Measurements from ENCODE around the gene NPTXR.

Gene NPTXR

DNA sequence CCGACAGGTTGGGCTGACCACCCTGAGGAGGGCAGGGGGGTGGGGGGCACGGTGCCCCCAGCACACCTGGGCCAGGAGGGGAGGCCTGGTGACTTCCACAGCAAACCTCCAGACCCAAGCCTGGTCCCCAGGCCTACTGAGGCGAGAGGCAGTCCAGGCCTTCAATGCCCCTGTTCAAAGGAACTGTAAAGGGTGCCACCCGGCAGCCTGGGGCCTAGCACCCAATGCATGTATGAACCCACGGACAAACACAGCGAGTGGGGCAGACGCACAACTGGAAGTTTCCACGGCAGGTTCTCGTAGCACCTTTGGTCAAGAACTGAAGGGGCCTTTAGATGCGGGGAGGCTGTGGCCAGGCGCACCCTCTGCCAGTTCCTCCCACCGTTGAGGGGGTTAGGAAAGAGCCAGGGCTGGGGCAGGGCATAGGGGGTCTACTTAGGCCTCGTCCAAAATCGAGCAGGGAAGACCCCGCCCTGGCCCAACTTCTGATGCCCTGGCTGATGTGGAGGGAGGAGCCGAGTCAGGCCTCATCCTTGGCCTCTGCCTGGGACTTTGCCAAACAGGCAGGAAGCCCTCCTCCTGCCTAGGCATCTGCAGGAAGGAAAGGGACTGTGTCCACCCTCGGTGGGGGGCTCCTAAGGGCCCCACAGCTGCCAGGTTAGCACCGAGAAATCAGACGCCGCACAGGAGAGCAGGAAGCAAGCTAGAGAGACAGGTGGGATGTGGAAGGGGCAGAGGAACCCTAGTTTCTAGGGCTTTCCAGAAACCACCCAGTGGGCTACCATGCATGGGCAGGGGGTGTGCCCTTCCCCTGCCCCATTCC lies 21.6 kb upstream of the NPTXR start:
- FAIRE-seq: no peak
- DNase-seq (ENCODE audit: insufficient read length, low spot score): no peak

DNA sequence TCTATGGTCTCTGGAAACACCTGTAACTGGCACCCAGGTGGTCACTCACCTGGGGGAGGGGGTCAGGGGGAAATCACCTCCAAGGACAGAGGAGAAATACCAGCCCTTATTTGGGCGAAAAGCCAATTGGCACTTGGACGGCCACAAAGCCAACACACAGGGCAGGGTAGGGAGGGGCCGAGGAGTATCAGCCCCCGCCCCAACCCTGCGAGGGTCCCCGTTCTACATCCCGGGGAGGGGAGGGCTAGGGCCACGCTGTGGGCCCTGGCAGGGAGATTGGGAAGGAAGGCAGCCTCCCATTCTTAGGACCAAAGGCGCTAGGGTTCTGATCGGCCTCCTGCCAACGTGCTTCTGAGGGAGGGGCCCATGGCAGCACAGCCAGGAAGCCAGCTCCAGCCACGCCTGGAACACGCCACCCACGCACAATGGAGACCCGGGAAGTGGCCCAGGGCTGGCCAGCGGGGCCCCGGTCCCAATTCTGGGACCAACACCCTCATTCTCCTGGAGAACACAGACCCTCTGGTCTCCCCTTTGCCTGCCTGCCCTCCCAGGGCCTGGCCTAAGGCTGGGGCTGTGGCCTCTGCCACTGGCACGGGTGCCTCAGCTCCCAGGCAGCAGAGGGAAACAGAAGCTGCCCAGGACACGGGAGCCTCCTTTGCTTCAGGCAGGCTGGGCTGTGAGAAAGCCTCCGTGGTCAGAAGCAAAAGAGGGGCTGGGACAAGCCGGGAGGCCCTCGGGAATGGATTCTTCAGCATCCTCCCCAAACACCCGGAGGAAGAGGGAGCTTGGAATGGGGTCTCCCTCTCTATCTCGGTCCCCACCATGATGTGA lies 20.7 kb upstream of the NPTXR start:
- FAIRE-seq: no peak
- DNase-seq (ENCODE audit: insufficient read length, low spot score): no peak
- TF ChIP-seq, protein P1, sequence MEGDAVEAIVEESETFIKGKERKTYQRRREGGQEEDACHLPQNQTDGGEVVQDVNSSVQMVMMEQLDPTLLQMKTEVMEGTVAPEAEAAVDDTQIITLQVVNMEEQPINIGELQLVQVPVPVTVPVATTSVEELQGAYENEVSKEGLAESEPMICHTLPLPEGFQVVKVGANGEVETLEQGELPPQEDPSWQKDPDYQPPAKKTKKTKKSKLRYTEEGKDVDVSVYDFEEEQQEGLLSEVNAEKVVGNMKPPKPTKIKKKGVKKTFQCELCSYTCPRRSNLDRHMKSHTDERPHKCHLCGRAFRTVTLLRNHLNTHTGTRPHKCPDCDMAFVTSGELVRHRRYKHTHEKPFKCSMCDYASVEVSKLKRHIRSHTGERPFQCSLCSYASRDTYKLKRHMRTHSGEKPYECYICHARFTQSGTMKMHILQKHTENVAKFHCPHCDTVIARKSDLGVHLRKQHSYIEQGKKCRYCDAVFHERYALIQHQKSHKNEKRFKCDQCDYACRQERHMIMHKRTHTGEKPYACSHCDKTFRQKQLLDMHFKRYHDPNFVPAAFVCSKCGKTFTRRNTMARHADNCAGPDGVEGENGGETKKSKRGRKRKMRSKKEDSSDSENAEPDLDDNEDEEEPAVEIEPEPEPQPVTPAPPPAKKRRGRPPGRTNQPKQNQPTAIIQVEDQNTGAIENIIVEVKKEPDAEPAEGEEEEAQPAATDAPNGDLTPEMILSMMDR (IDR thresholded peaks at IDR 0.05; ENCODE audit: insufficient read depth, missing control alignments): no peak

More for the DNA sequence above, 21.6 kb upstream of the NPTXR start:
- TF ChIP-seq, protein P1 (IDR thresholded peaks at IDR 0.05; ENCODE audit: insufficient read depth, missing control alignments): no peak

DNA sequence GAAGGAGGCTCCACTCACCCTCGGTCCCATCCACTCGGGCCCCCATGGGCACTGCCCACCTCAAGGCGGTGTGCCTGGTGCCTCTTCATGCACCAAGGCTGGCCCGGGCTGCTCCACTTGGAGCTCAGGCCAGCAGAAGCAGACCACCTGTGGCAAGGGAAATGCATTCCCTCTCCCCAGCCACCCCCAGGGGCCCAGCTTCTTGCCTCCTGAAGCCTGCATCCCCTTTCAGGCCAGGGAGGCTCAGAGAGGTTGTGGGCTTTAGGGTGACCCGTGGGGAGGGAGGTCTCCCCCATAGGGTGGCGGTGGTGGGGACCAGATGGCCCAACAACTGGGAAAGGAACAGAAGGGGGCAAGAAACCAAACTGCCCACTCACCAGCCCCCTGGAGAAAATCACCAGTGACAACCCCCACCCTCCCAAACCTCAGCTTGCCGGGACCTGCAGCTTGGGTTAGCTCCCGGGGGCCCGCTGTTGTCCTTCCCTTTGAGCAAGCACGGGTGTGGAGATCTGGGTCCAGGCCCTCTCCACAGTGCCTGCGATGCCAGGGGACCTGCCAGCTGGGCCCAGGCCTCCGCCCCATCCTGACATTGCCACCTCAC lies 19.8 kb upstream of the NPTXR start:
- DNase-seq (ENCODE audit: insufficient read length, low spot score) (no peak), FAIRE-seq (no peak)
- TF ChIP-seq, protein P1 (IDR thresholded peaks at IDR 0.05; ENCODE audit: insufficient read depth, missing control alignments): no peak

DNA sequence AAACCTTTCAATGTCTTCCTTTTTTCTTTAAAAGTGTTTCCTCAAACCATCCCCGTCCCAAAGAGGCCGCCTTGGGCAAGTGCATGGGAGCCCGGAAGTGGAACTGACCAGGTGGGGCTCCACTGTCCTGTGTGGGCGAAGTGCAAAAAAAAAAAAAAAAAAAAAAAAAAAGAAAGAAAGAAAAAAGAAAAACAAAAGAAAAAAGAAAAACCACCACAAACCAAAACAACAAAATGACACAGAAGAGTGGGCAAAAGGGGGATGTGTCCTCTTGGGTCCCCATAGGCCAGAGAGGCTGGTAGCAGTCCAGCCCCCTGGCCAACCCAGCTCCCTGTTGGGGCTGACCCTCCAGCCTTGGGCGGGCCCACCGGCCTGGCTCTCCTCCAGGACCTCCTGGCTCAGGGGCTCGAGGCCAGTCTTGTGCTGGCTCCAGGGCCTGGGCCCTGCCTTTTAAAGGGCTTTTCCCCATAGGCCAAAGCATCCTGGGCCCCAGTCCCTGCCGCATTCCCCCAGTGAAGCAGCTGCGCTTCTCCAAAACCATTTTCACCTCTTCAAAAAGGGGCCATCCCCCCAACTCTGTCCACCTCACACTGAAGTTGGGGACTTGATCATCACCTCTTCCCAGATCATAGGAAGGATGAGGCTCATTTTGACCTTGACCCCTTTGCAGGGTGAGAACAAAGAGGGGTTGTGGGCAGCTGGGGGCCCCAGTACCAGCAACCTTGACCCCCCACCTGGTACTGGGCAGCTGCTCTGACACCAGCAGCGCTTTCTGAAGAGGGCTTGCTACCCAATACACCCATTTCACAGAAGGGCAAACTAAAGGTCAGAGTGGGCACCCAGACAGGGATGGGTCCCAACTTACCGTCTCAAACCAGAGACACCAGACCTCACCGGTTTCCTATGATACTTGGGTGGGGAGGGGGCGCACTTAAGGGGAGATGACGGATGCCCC lies 18.8 kb upstream of the NPTXR start:
- TF ChIP-seq, protein P1 (IDR thresholded peaks at IDR 0.05; ENCODE audit: insufficient read depth, missing control alignments): no peak
- DNase-seq (ENCODE audit: insufficient read length, low spot score) (no peak), FAIRE-seq (no peak)

DNA sequence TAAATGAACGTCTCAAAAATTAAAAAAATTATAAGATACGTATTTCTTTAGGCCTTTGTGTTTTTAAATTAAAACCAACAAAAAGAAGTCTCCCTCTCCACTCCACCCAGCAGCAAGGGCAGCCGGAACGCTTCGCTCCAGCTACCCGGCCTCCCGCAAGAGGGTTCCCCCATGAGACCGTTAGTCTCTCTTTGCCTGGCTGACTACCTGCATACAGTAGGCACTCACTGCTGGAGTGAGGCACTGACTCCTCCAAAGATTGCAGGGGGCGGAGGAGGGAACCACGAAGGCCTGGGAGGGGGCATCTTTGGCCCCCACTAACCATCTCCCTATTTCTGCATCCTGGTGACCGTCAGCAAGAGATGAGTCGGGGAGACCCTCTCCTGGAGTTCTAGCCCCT lies 18.1 kb upstream of the NPTXR start:
- DNase-seq (ENCODE audit: insufficient read length, low spot score) (no peak), FAIRE-seq (no peak)
- TF ChIP-seq, protein P1 (IDR thresholded peaks at IDR 0.05; ENCODE audit: insufficient read depth, missing control alignments): no peak

DNA sequence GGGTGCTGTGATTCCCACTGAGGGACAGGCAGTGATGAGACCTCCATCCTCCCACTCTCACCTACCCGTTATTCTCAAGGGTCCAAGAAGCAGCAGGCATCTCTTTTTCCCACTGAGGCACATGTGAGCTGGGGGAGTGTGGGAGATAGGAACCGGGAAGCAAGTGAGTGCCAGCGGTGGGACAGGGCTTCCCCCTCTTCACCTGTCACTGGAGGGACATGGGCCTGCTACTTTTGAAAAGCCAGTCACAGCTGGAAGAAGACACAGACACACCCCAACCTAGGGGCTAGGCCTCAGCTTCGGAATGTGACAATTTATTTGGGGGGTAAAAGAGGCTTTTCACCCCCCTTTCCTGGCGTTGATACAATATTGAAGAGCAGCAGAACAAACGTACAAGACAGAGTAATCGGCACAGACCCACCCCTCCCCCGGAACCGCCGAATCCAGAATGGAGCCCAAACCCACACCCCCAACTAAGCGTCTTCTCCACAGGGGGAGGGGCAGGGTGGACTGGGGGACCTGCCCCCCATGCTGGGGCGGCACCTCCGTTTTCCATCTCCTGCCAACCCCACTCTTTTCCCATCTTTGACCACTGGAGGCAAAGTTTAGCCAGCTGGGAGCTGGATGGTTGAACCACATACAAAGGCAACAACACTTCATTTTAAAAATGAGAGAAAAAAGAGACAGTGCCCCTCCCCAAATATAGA lies 17.5 kb upstream of the NPTXR start:
- DNase-seq (ENCODE audit: insufficient read length, low spot score) (no peak), FAIRE-seq (no peak)
- TF ChIP-seq, protein P1 (IDR thresholded peaks at IDR 0.05; ENCODE audit: insufficient read depth, missing control alignments): no peak
